ENCODE measurements around the gene COL20A1.
"Not testable (repeated sequence)": the region's sequence is repeated elsewhere in the genome, so short reads cannot be mapped to it uniquely, and the experiment has no call there.

Gene COL20A1

GRCh38 chr20:63292904-63293303 lies at the start of gene COL20A1:
COL20A1 (plus strand) TSS chr20:63293186; CDS start chr20:63295108, 1,922 bp downstream.
- DNase-seq (ENCODE audit: low spot score): no peak

- no peak for DNase-seq (ENCODE audit: low spot score)
Measured at GRCh38 chr20:63243604-63244247, 49.3 kb upstream of the COL20A1 start.

- DNase-seq (ENCODE audit: low spot score): no peak
Measured at GRCh38 chr20:63244468-63244867, 48.5 kb upstream of the COL20A1 start.

GRCh38 chr20:63246490-63247288 lies 46.3 kb upstream of the COL20A1 start:
- DNase-seq (ENCODE audit: low spot score): no peak

GRCh38 chr20:63247671-63248228 lies 45.2 kb upstream of the COL20A1 start:
- no peak for DNase-seq (ENCODE audit: low spot score)

- DNase-seq (ENCODE audit: low spot score): no peak
Measured at GRCh38 chr20:63248835-63249591, 44.0 kb upstream of the COL20A1 start.

- DNase-seq (ENCODE audit: low spot score): no peak
Measured at GRCh38 chr20:63249891-63250290, 43.1 kb upstream of the COL20A1 start.

GRCh38 chr20:63251350-63251749 lies 41.6 kb upstream of the COL20A1 start:
- not testable (repeated sequence) for DNase-seq (ENCODE audit: low spot score)

GRCh38 chr20:63252284-63252711 lies 40.7 kb upstream of the COL20A1 start:
- no peak for DNase-seq (ENCODE audit: low spot score)

- no peak for DNase-seq (ENCODE audit: low spot score)
Measured at GRCh38 chr20:63253065-63253437, 39.9 kb upstream of the COL20A1 start.

GRCh38 chr20:63253438-63254231 lies 39.4 kb upstream of the COL20A1 start:
- DNase-seq (ENCODE audit: low spot score): peak; percentile 60

- DNase-seq (ENCODE audit: low spot score): no peak
Measured at GRCh38 chr20:63254232-63254605, 38.8 kb upstream of the COL20A1 start, which contains the start of gene NKAIN4. NKAIN4 (minus strand) TSS chr20:63254463; CDS start chr20:63254450, 13 bp downstream.

GRCh38 chr20:63254606-63255384 lies 38.2 kb upstream of the COL20A1 start:
- no peak for DNase-seq (ENCODE audit: low spot score)

GRCh38 chr20:63255931-63256704 lies 36.9 kb upstream of the COL20A1 start:
- no peak for DNase-seq (ENCODE audit: low spot score)

GRCh38 chr20:63256954-63257353 lies 36.0 kb upstream of the COL20A1 start:
- DNase-seq (ENCODE audit: low spot score): no peak

GRCh38 chr20:63257629-63258028 lies 35.4 kb upstream of the COL20A1 start:
- no peak for DNase-seq (ENCODE audit: low spot score)

- no peak for DNase-seq (ENCODE audit: low spot score)
Measured at GRCh38 chr20:63258781-63259180, 34.2 kb upstream of the COL20A1 start.

- no peak for DNase-seq (ENCODE audit: low spot score)
Measured at GRCh38 chr20:63259734-63260460, 33.1 kb upstream of the COL20A1 start.

- no peak for DNase-seq (ENCODE audit: low spot score)
Measured at GRCh38 chr20:63260521-63260920, 32.5 kb upstream of the COL20A1 start.

Measured in AG20443 (cell line).